Adipose tissue (tissue), 3 donors: Measurements from ENCODE around the gene PRAMEF14. TPM values are rescaled to one million over a fixed set of nuclear protein-coding genes. Genes with fewer than 3 reads are reported as not detected.
"Not testable (repeated sequence)": the region's sequence is repeated elsewhere in the genome, so short reads cannot be mapped to it uniquely, and the experiment has no call there.

Experiments used
- H3K27ac ChIP-seq: one replicate; pipeline ENCODE4 v1.5.1; 2013; ENCODE audit warnings: low read depth, low read length
- WGBS, 3 donors: extraction: QIAGEN DNeasy Blood & Tissue Kit; methylation state at CpG; one replicate each; pipeline ENCODE4 v1.1.7; 2013; 5-methylcytosine and 5-hydroxymethylcytosine counted together
- polyA plus RNA-seq, 3 donors: library from polyadenylated mRNA; stranded (reverse); fragments of 200-250 nt; gene quantifications; one replicate each; pipeline ENCODE4 v1.2.3, GENCODE V29; 2013
- donor health status: healthy with polysubstance abuse.
- donor health status: Bipolar disorder and iron deficiency.
- donor health status: healthy.

PRAMEF14 gene
- polyA plus RNA-seq, 3 donors = not detected

DNA sequence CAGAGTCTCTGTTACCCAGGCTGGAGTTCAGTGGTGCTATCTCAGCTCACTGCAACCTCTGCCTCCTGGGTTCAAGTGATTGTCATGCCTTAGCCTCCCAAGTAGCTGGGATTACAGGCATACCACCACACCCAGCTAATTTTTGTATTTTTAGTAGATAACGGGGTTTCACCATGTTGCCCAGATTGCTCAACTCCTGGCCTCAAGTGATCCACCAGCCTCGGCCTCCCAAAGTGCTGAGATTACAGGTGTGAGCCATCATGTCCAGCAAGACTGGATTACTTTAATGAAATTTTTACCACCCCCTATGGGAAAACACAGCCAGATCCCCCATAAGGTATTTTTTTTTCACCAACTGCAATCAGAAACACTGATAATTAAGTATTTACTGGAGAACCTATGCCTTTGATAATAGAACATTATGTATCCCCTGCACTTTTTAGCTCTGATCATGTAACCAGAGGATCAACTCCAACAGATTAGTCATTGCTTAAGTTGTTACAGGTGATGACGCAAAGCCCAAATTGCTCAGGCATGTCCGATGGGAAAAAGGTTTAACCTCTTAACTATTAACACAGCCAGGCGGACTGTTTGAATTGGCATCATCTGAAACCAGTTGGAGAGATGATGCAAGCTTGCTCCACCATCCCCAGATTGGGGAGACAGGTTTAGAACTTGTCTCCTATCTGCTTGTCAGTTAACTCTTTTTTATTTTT lies 49.6 kb downstream of the PRAMEF14 start:
- not testable (repeated sequence) for H3K27ac ChIP-seq
- 69 to 88% (median 82%) methylated on average over 2 of the region's 5 CpGs for WGBS, 3 donors

Other genes with a start within 250 kb of the PRAMEF14 start
- gene HNRNPCL2, start 230.3 kb downstream of the PRAMEF14 start, polyA plus RNA-seq = not detected
- not detected for gene PRAMEF26, start 191.1 kb downstream of the PRAMEF14 start, polyA plus RNA-seq
- not detected for gene HNRNPCL4, start 181.5 kb downstream of the PRAMEF14 start, polyA plus RNA-seq
- gene PRAMEF9, start 175.3 kb downstream of the PRAMEF14 start, polyA plus RNA-seq = not detected
- gene PRAMEF13, start 145.7 kb downstream of the PRAMEF14 start, polyA plus RNA-seq = not detected
- gene PRAMEF18, start 121.0 kb downstream of the PRAMEF14 start, polyA plus RNA-seq = not detected
- gene PRAMEF5, start 92.9 kb downstream of the PRAMEF14 start, polyA plus RNA-seq = not detected
- not detected for gene PRAMEF8, start 62.0 kb downstream of the PRAMEF14 start, polyA plus RNA-seq
- not detected for gene PRAMEF33, start 43.6 kb downstream of the PRAMEF14 start, polyA plus RNA-seq
- gene PRAMEF15, start 31.6 kb downstream of the PRAMEF14 start, polyA plus RNA-seq = not detected
- gene PRAMEF19, start 24.8 kb upstream of the PRAMEF14 start, polyA plus RNA-seq = under 1 TPM in 1 of 3 donors, not detected in 2; 0.22 TPM
- not detected for gene PRAMEF17, start 42.5 kb upstream of the PRAMEF14 start, polyA plus RNA-seq
- gene PRAMEF20, start 63.3 kb upstream of the PRAMEF14 start, polyA plus RNA-seq = not detected
- under 1 TPM in 2 of 3 donors, not detected in 1; 0.04 to 0.22 TPM for gene LRRC38, start 166.9 kb upstream of the PRAMEF14 start, polyA plus RNA-seq
- gene PDPN, start 236.7 kb upstream of the PRAMEF14 start, polyA plus RNA-seq = 10 to 100 TPM in 2 of 3 donors, 1 to 10 TPM in 1; 5.8 to 63.7 (median 38.8) TPM